HG02759 (cell line): ENCODE results near the gene WDR20.
"Not testable (repeated sequence)": the region's sequence is repeated elsewhere in the genome, so short reads cannot be mapped to it uniquely, and the experiment has no call there.

ENCODE experiments used
- ATAC-seq: cut with Tn5 transposase; IDR thresholded peaks from one replicate; pipeline ENCODE4 v1.9.1; 2021; ENCODE audit warnings: mild to moderate bottlenecking, moderate library complexity; ENCODE audit not compliant: unreplicated experiment

WDR20 gene

GRCh38 chr14:102164241-102164641, 24.5 kb downstream of the WDR20 start:
- no peak for ATAC-seq

- ATAC-seq = no peak
Measured at GRCh38 chr14:102164965-102165364, 25.3 kb downstream of the WDR20 start.

GRCh38 chr14:102170061-102170460, 30.4 kb downstream of the WDR20 start:
- ATAC-seq = no peak

- ATAC-seq = no peak
Measured at GRCh38 chr14:102171173-102172020, 31.7 kb downstream of the WDR20 start.

- not testable (repeated sequence) for ATAC-seq
Measured at GRCh38 chr14:102172021-102172272, 32.2 kb downstream of the WDR20 start.

- ATAC-seq = not testable (repeated sequence)
Measured at GRCh38 chr14:102172721-102173120, 33.0 kb downstream of the WDR20 start.

- no peak for ATAC-seq
Measured at GRCh38 chr14:102177161-102177560, 37.5 kb downstream of the WDR20 start.

GRCh38 chr14:102178806-102179205, 39.1 kb downstream of the WDR20 start:
- no peak for ATAC-seq

GRCh38 chr14:102180248-102180998, 40.7 kb downstream of the WDR20 start:
- ATAC-seq = no peak

- no peak for ATAC-seq
Measured at GRCh38 chr14:102181187-102181586, 41.5 kb downstream of the WDR20 start.

GRCh38 chr14:102182190-102182589, 42.5 kb downstream of the WDR20 start:
- no peak for ATAC-seq

- ATAC-seq = no peak
Measured at GRCh38 chr14:102182936-102183619, 43.4 kb downstream of the WDR20 start.

GRCh38 chr14:102183886-102184285, 44.2 kb downstream of the WDR20 start:
- ATAC-seq = no peak

GRCh38 chr14:102184316-102185035, 44.8 kb downstream of the WDR20 start:
- no peak for ATAC-seq

GRCh38 chr14:102185360-102185759, 45.7 kb downstream of the WDR20 start:
- ATAC-seq = no peak

GRCh38 chr14:102187044-102187443, 47.3 kb downstream of the WDR20 start:
- ATAC-seq = no peak

- ATAC-seq = no peak
Measured at GRCh38 chr14:102187568-102188001, 47.9 kb downstream of the WDR20 start.

GRCh38 chr14:102188187-102188586, 48.5 kb downstream of the WDR20 start:
- ATAC-seq = no peak

- no peak for ATAC-seq
Measured at GRCh38 chr14:102189874-102190273, 50.2 kb downstream of the WDR20 start.

- ATAC-seq = no peak
Measured at GRCh38 chr14:102192840-102193502, 53.3 kb downstream of the WDR20 start.

- ATAC-seq = no peak
Measured at GRCh38 chr14:102194856-102195255, 55.2 kb downstream of the WDR20 start.
